ENCODE data around the gene SCO2.
"Not testable (repeated sequence)": the region's sequence is repeated elsewhere in the genome, so short reads cannot be mapped to it uniquely, and the experiment has no call there.

Gene SCO2

GRCh38 chr22:50531546-50531961 is 6.2 kb upstream of the SCO2 start:
- DNase-seq: no peak

GRCh38 chr22:50530877-50531545 is 5.6 kb upstream of the SCO2 start:
- no peak for DNase-seq

GRCh38 chr22:50530580-50530876 is 5.1 kb upstream of the SCO2 start:
- no peak for DNase-seq

GRCh38 chr22:50529897-50530579 is 4.6 kb upstream of the SCO2 start, which contains the start of gene TYMP:
TYMP (minus strand) TSS chr22:50530012; CDS start chr22:50529709, 303 bp downstream.
- DNase-seq: no peak

- no peak for DNase-seq
Observed at GRCh38 chr22:50529416-50529896, 4.1 kb upstream of the SCO2 start.

- DNase-seq: no peak
Observed at GRCh38 chr22:50528682-50529415, 3.5 kb upstream of the SCO2 start.

- DNase-seq: no peak
Observed at GRCh38 chr22:50527921-50528681, 2.7 kb upstream of the SCO2 start.

GRCh38 chr22:50526834-50527801 is 1.7 kb upstream of the SCO2 start:
- DNase-seq: no peak

- DNase-seq: peak; percentile 74
Observed at GRCh38 chr22:50526108-50526833, 873 bp upstream of the SCO2 start.

GRCh38 chr22:50525858-50526107 is 385 bp upstream of the SCO2 start:
- DNase-seq: no peak

- no peak for DNase-seq
Observed at GRCh38 chr22:50524676-50525103, 708 bp downstream of the SCO2 start.

GRCh38 chr22:50523806-50524675 is 1.4 kb downstream of the SCO2 start:
- DNase-seq: no peak

- no peak for DNase-seq
Observed at GRCh38 chr22:50523458-50523805, 2.0 kb downstream of the SCO2 start.

GRCh38 chr22:50522806-50523438 is 2.5 kb downstream of the SCO2 start:
- no peak for DNase-seq

GRCh38 chr22:50522208-50522805 is 3.1 kb downstream of the SCO2 start:
- no peak for DNase-seq

- no peak for DNase-seq
Observed at GRCh38 chr22:50521710-50522109, 3.7 kb downstream of the SCO2 start.

- no peak for DNase-seq
Observed at GRCh38 chr22:50520826-50521453, 4.5 kb downstream of the SCO2 start.

- not testable (repeated sequence) for DNase-seq
Observed at GRCh38 chr22:50520184-50520583, 5.2 kb downstream of the SCO2 start.

GRCh38 chr22:50519151-50519550 is 6.2 kb downstream of the SCO2 start:
- no peak for DNase-seq

Data from NCI-H1694 (cell line).